K562 (cell line): Measurements from ENCODE around the gene UBE2V1. TPM values are rescaled to one million over a fixed set of nuclear protein-coding genes. Genes with fewer than 3 reads are reported as not detected.

Experiments used
- CCAR2 ChIP-seq: fragments of 200-400 bp; formaldehyde crosslinking; IDR thresholded peaks from 2 replicates; pipeline ENCODE4 v1.6.1; 2017; ENCODE audit warnings: mild to moderate bottlenecking, low read depth, low read length
- CGGBP1 ChIP-seq: fragments of 250-450 bp; sonication (Bioruptor Pico); IDR thresholded peaks from 2 replicates; pipeline ENCODE4 v1.9.0; 2021; ENCODE audit warnings: mild to moderate bottlenecking
- DPF2 ChIP-seq: fragments of 450-650 bp; IDR thresholded peaks from 2 replicates; pipeline ENCODE4 v1.6.1; 2016
- E2F3 ChIP-seq: fragments of 250-450 bp; sonication (Bioruptor Pico); IDR thresholded peaks from 2 replicates; pipeline ENCODE4 v1.4.0; 2020; ENCODE audit warnings: mild to moderate bottlenecking
- HNRNPLL ChIP-seq: fragments of 200-400 bp; formaldehyde crosslinking; IDR thresholded peaks from 2 replicates; pipeline ENCODE4 v1.6.1; 2017; ENCODE audit warnings: low read length, low read depth, mild to moderate bottlenecking; ENCODE audit not compliant: poor library complexity, severe bottlenecking
- IRF1 ChIP-seq: sonication (generic); formaldehyde crosslinking; IDR thresholded peaks from 2 replicates; pipeline ENCODE4 v1.8.0; 2022; ENCODE audit warnings: missing genetic modification reagents, mild to moderate bottlenecking, borderline replicate concordance
- MECOM ChIP-seq: fragments of 250-450 bp; sonication (Bioruptor Pico); IDR thresholded peaks from 2 replicates; pipeline ENCODE4 v1.8.0; 2022; ENCODE audit warnings: inconsistent platforms
- NBN ChIP-seq: fragments of 450-650 bp; IDR thresholded peaks from 2 replicates; pipeline ENCODE4 v1.6.1; 2016; ENCODE audit warnings: low read depth, mild to moderate bottlenecking
- NRF1 ChIP-seq, 2 experiments: fragments of 450-650 bp; IDR thresholded peaks in 1 of 2; conservative IDR thresholded peaks in 1 of 2; 2 replicates each; pipeline ENCODE4 v1.6.1; 2014; ENCODE audit warnings: mild to moderate bottlenecking in 2 of 2
- RBBP5 ChIP-seq: fragments of 200-600 bp; sonication (generic); IDR thresholded peaks from 2 replicates; pipeline ENCODE4 v1.6.1; 2012; ENCODE audit warnings: borderline replicate concordance, mild to moderate bottlenecking, low read length, control low read depth, inconsistent platforms; ENCODE audit not compliant: insufficient read depth, poor library complexity, severe bottlenecking
- RBM25 ChIP-seq: fragments of 200-400 bp; formaldehyde crosslinking; IDR thresholded peaks from 2 replicates; pipeline ENCODE4 v1.6.1; 2018; ENCODE audit warnings: low read length, low read depth, moderate library complexity; ENCODE audit not compliant: severe bottlenecking
- RNF219 ChIP-seq: fragments of 250-450 bp; sonication (Bioruptor Pico); IDR thresholded peaks from 2 replicates; pipeline ENCODE4 v1.5.0; 2022; ENCODE audit warnings: mild to moderate bottlenecking
- SMARCA4 ChIP-seq: fragments of 450-650 bp; IDR thresholded peaks from 2 replicates; pipeline ENCODE4 v1.6.1; 2016
- SNAPC5 ChIP-seq: fragments of 250-450 bp; sonication (Bioruptor Pico); IDR thresholded peaks from 2 replicates; pipeline ENCODE4 v1.8.0; 2021; ENCODE audit warnings: moderate library complexity, mild to moderate bottlenecking, inconsistent platforms
- SP1 ChIP-seq: sonication (generic); formaldehyde crosslinking; IDR thresholded peaks from 2 replicates; pipeline ENCODE4 v1.8.1; 2022; ENCODE audit warnings: mild to moderate bottlenecking, missing genetic modification reagents
- TCF3 ChIP-seq: sonication (generic); formaldehyde crosslinking; IDR thresholded peaks from 2 replicates; pipeline ENCODE4 v1.4.0; 2020; ENCODE audit warnings: mild to moderate bottlenecking, missing genetic modification reagents
- TOE1 ChIP-seq, 2 experiments: fragments of 450-650 bp in 1 of 2; sonication (generic) in 1 of 2; formaldehyde crosslinking in 1 of 2; IDR thresholded peaks; 2 replicates each; pipeline versions ENCODE4 v1.7.1 to v1.8.0; 2016 to 2022; ENCODE audit warnings: borderline replicate concordance in 2 of 2, mild to moderate bottlenecking in 2 of 2, antibody characterized with exemption in 1 of 2, inconsistent platforms in 1 of 2, low read depth in 1 of 2, missing genetic modification reagents in 1 of 2, moderate library complexity in 1 of 2
- UBTF ChIP-seq, 2 experiments: IDR thresholded peaks; 2 replicates each; pipeline ENCODE4 v1.6.1; 2012; ENCODE audit warnings: improper control_type of control experiment in 2 of 2, low read depth in 2 of 2, low read length in 2 of 2, borderline replicate concordance in 1 of 2
- ZNF146 ChIP-seq: IDR thresholded peaks from one replicate; pipeline ENCODE4 v1.6.1; 2018; ENCODE audit warnings: missing compliant biosample characterization; ENCODE audit not compliant: unreplicated experiment
- ZNF316 ChIP-seq: fragments of 450-650 bp; IDR thresholded peaks from 2 replicates; pipeline ENCODE4 v1.6.1; 2016
- polyA plus RNA-seq, 8 experiments: library from polyadenylated mRNA; depleted of rRNA in 4 of 8; stranded (reverse) in 5 of 8; unstranded in 3 of 8; fragments of >200 nt; fragmentation: Nextera tagmentation in 2 of 8; fragmentation: Illumina TruSeq in 1 of 8; extraction: Ambion mirVana in 2 of 8; extraction: Trizol in 1 of 8; gene quantifications; 2 replicates each; pipeline versions ENCODE4 v1.2.1 to v1.2.3, GENCODE V29; 2011 to 2014; ENCODE audit warnings: inconsistent platforms in 1 of 8, missing spikeins in 1 of 8
- total RNA-seq, 7 experiments: library from RNA; depleted of rRNA in 6 of 7; stranded (reverse); fragments of >200 nt in 6 of 7; fragmentation: Illumina TruSeq in 2 of 7; extraction: Trizol in 2 of 7; gene quantifications; 2 replicates each; pipeline versions ENCODE4 v1.2.1 to v1.2.3, GENCODE V29; 2011 to 2021; ENCODE audit warnings: low replicate concordance in 1 of 7

UBE2V1 gene
- total and polyA plus RNA-seq, 9 of the 15 experiments (the other 6 are each of a cell fraction or from before 2014, with no cell fraction given) = 93.0 to 357 (median 119) TPM

GRCh38 chr20:50153500-50154377, 40.8 kb upstream of the UBE2V1 start, which contains the start of gene PEDS1 (continued):
- TF ChIP-seq RNF219 (CRISPR knock-in tag) (no peak), CCAR2 (no peak), TCF3 (CRISPR knock-in tag) (0 out of 2 replicates have a peak, but pooled peaks have one; percentile 33), NRF1 (conservative IDR thresholded peaks at IDR 0.05 in 1 of 2, IDR thresholded peaks at IDR 0.05 in 1 of 2) (peak; percentile 79 to 85), E2F3 (CRISPR knock-in tag) (peak; percentile 24; the same call in 1 of the 2 replicates), ZNF316 (no peak), ZNF146 (CRISPR knock-in tag) (no peak), NBN (no peak), IRF1 (CRISPR knock-in tag) (no peak), SMARCA4 (no peak; the same call in 1 of the 2 replicates), DPF2 (no peak), MECOM (CRISPR knock-in tag) (0 out of 2 replicates have a peak, but pooled peaks have one; percentile 59), HNRNPLL (no peak), RBBP5 (peak; percentile 77), UBTF (IDR thresholded peaks at IDR 0.05; ENCODE audit: borderline replicate concordance in 1 of 2, low read depth in 2 of 2, low read length in 2 of 2) (peak; percentile 40 to 64; a peak in 2 of 4 replicates), TOE1 (IDR thresholded peaks at IDR 0.05; ENCODE audit: borderline replicate concordance) (no peak), TOE1 (CRISPR knock-in tag; IDR thresholded peaks at IDR 0.05; ENCODE audit: borderline replicate concordance, low read depth) (no peak), CGGBP1 (CRISPR knock-in tag) (no peak), SNAPC5 (no peak), SP1 (CRISPR knock-in tag) (peak; percentile 43; the same call in 1 of the 2 replicates), RBM25 (peak; percentile 98)
